ENCODE results near the gene IKZF3. TPM values are rescaled to one million over a fixed set of nuclear protein-coding genes. Genes with fewer than 3 reads are reported as not detected.
A peak's percentile ranks its signal among the peaks of the same experiment; 100 is the strongest.

The IKZF3 gene
- total RNA-seq, 1 experiment from 2014 or later = 0.22 TPM

GRCh38 chr17:39752241-39752881, 111.8 kb downstream of the IKZF3 start:
- Histone ChIP-seq H3K79me1 (ENCODE audit: insufficient read depth, low read depth, low read length, poor library complexity, severe bottlenecking) (no peaks in the 10 kb centered on the region), H3K9ac (ENCODE audit: extremely low read depth, insufficient read length, low read length) (no peak overlapping the region), H4K91ac (ENCODE audit: insufficient read length, low read depth, low read length) (no peak overlapping the region), H2BK12ac (ENCODE audit: insufficient read length, low read depth, low read length) (no peak overlapping the region), H3T11ph (ENCODE audit: low read length) (no peak overlapping the region), H2AFZ (ENCODE audit: low read length) (no peak overlapping the region), H3K23ac (ENCODE audit: insufficient read length, low read depth, low read length) (no peak overlapping the region), H3K9me3 (ENCODE audit: control insufficient read depth, low read depth, low read length) (no peaks in the 10 kb centered on the region), H3K4me2 (ENCODE audit: insufficient read depth, insufficient read length, low read length) (no peak overlapping the region), H3K27me3 (ENCODE audit: insufficient read depth, low read length) (no peaks in the 10 kb centered on the region), H4K20me1 (ENCODE audit: control insufficient read depth, insufficient read depth, insufficient read length) (peaks cover 2% of the 10 kb centered on the region), H2BK15ac (ENCODE audit: low read depth, low read length) (no peak overlapping the region), H3K27ac (ENCODE audit: insufficient read length, low read depth, low read length) (no peak overlapping the region), H3K4ac (ENCODE audit: low read depth, low read length) (no peak overlapping the region), H3K4me1 (ENCODE audit: insufficient read depth, low read length) (peaks cover 2% of the 10 kb centered on the region; the same call in 1 of the 2 replicates), H3K18ac (ENCODE audit: insufficient read length, low read depth, low read length) (no peak overlapping the region), H2BK20ac (ENCODE audit: low read depth, low read length, poor library complexity, severe bottlenecking) (no peak overlapping the region), H2AK5ac (ENCODE audit: insufficient read length, low read length) (no peak overlapping the region), H3K56ac (ENCODE audit: insufficient read length, low read depth, low read length) (no peak overlapping the region), H3K79me2 (ENCODE audit: insufficient read depth, low read length) (no peaks in the 10 kb centered on the region), H3K23me2 (ENCODE audit: insufficient read length, low read depth, low read length, poor library complexity, severe bottlenecking) (peaks cover 3% of the 10 kb centered on the region), H4K8ac (replicated peaks; ENCODE audit: insufficient read length, low read depth, low read length) (no peak overlapping the region), H2BK5ac (ENCODE audit: insufficient read length, low read length) (no peak overlapping the region), H4K5ac (ENCODE audit: insufficient read length, low read depth, low read length) (no peak overlapping the region), H2BK120ac (ENCODE audit: low read depth, low read length, poor library complexity, severe bottlenecking) (no peak overlapping the region), H3K14ac (ENCODE audit: insufficient read depth, low read length) (no peak overlapping the region)
- Mint-ChIP-seq H3K36me3 (ENCODE audit: insufficient read depth in 1 of 3, low read depth in 3 of 3) (peaks cover 3 to 7% (median 4%) of the 10 kb centered on the region in 3 experiments; a peak in 4 of 7 replicates), H3K27me3 (ENCODE audit: low read depth) (peaks cover 14% of the 10 kb centered on the region), H3K4me1 (peaks cover 48 to 50% of the 10 kb centered on the region in 2 experiments), H3K27ac (no peak overlapping the region), H3K9me3 (no peaks in the 10 kb centered on the region; a peak in 1 of 5 replicates), H3K4me3 (peak overlapping the region; percentile 14 to 78; a peak in 3 of 5 replicates)
- no CpG with 5 or more reads among the region's 13 CpGs for WGBS (ENCODE audit: extremely low coverage, insufficient read length, low lambda C conversion rate)
- peak; percentile 45 for DNase-seq
- TF ChIP-seq CTCF (conservative IDR thresholded peaks at IDR 0.05) = no peak

All from H9 (cell line).